K562 (cell line): ENCODE data around the gene EME2. TPM values are rescaled to one million over a fixed set of nuclear protein-coding genes. Genes with fewer than 3 reads are reported as not detected.

Experiments used
- ATAC-seq: fragments of 200-7000 bp; cut with Tn5 transposase; 3 replicates; pipeline ENCODE4 v1.9.1; 2020; ENCODE audit warnings: moderate library complexity
- BruUV-seq: library from RNA; stranded (reverse); fragments of 400-500 nt; replicated peaks from 2 replicates; lab custom pipeline; 2021; lab: Mats Ljungman, UMichigan
- CTCF ChIA-PET: fragments of 300-600 bp; formaldehyde crosslinking; extraction: SDS; loops from one replicate; lab custom pipeline; 2021; ENCODE audit warnings: low intra/inter-chr PET ratio; lab: Yijun Ruan, JAX
- POLR2A ChIA-PET: fragments of 300-600, 350-650 bp; sonication (Branson Sonifier 250); formaldehyde crosslinking; extraction: SDS; loops from one replicate; lab custom pipeline; 2021; ENCODE audit warnings: antibody characterized with exemption, inconsistent platforms; lab: Yijun Ruan, JAX
- DNase-seq, 4 experiments: peaks; one replicate each; pipeline versions ENCODE4 v3.0.0 to v3.0.0-alpha.2; 2011 to 2018; ENCODE audit warnings: low spot score in 3 of 4, mixed read lengths in 3 of 4; ENCODE audit errors: extremely low read depth in 1 of 4
- FAIRE-seq: peaks from 2 replicates; lab custom pipeline; 2011; peaks lifted over from hg19 to GRCh38; lab: Jason Lieb, UNC
- H2AFZ ChIP-seq: 2 replicates; pipeline ENCODE4 v1.6.0; 2011; ENCODE audit warnings: low read depth, low read length, control low read depth, inconsistent platforms
- H3K27ac ChIP-seq: fragments of 200-600 bp; 3 replicates; pipeline ENCODE4 v1.8.0; 2011; ENCODE audit warnings: low read depth, mild to moderate bottlenecking, control low read depth, inconsistent platforms, low read length, moderate library complexity, mixed read lengths; ENCODE audit errors: extremely low read depth
- H3K27me3 ChIP-seq, 2 experiments: fragments of 300-600 bp in 1 of 2; 2 replicates in 1 of 2; 3 replicates in 1 of 2; pipeline versions ENCODE4 v1.6.0 to v1.8.0; 2011; ENCODE audit warnings: inconsistent platforms in 2 of 2, low read length in 2 of 2, mild to moderate bottlenecking in 1 of 2, mixed read lengths in 1 of 2, moderate library complexity in 1 of 2; ENCODE audit not compliant: control insufficient read depth in 2 of 2, insufficient read depth in 2 of 2
- H3K36me3 ChIP-seq: fragments of 300-600 bp; 3 replicates; pipeline ENCODE4 v1.8.0; 2011; ENCODE audit warnings: mild to moderate bottlenecking, low read length, inconsistent platforms; ENCODE audit not compliant: control insufficient read depth, insufficient read depth
- H3K4me1 ChIP-seq, 2 experiments: fragments of 200-600 bp in 1 of 2; replicated peaks in 1 of 2; 2 replicates in 1 of 2; 3 replicates in 1 of 2; pipeline versions ENCODE4 v1.5.1 to v1.8.0; 2011; ENCODE audit warnings: inconsistent platforms in 2 of 2, low read length in 2 of 2, mild to moderate bottlenecking in 1 of 2, mixed read lengths in 1 of 2, moderate library complexity in 1 of 2; ENCODE audit not compliant: control insufficient read depth in 2 of 2, insufficient read depth in 2 of 2
- H3K4me2 ChIP-seq: 2 replicates; pipeline ENCODE4 v1.6.1; 2011; ENCODE audit warnings: low read length, control low read depth, inconsistent platforms, mixed read lengths; ENCODE audit not compliant: insufficient read depth
- H3K4me3 ChIP-seq: fragments of 200-600 bp; sonication (generic), shearing (Covaris generic); 2 replicates; pipeline ENCODE4 v1.5.1; 2016; ENCODE audit warnings: control low read depth, inconsistent platforms
- H3K79me2 ChIP-seq: fragments of 200-600 bp; 3 replicates; pipeline ENCODE4 v1.8.0; 2011; ENCODE audit warnings: low read length, inconsistent platforms; ENCODE audit not compliant: control insufficient read depth, insufficient read depth
- H3K9ac ChIP-seq, 2 experiments: 2 replicates each; pipeline versions ENCODE4 v1.6.0 to v1.6.1; 2011; ENCODE audit warnings: low read depth in 2 of 2, low read length in 2 of 2, control low read depth in 1 of 2, inconsistent platforms in 1 of 2, mild to moderate bottlenecking in 1 of 2, mixed read lengths in 1 of 2; ENCODE audit not compliant: insufficient read depth in 1 of 2
- H3K9me1 ChIP-seq: one replicate; pipeline ENCODE4 v1.6.0; 2011; ENCODE audit warnings: inconsistent platforms, mild to moderate bottlenecking, low read length, moderate library complexity; ENCODE audit not compliant: control insufficient read depth, insufficient read depth
- H3K9me3 ChIP-seq: replicated peaks from 2 replicates; pipeline ENCODE4 v1.5.1; 2011; ENCODE audit warnings: low read depth, low read length, inconsistent platforms; ENCODE audit not compliant: control insufficient read depth, insufficient read depth
- H4K20me1 ChIP-seq: replicated peaks from 2 replicates; pipeline ENCODE4 v1.6.1; 2011; ENCODE audit warnings: low read length, inconsistent platforms, mixed read lengths; ENCODE audit not compliant: control insufficient read depth, insufficient read depth
- CBX5 ChIP-seq: IDR thresholded peaks from 2 replicates; pipeline ENCODE4 v1.6.1; 2014; ENCODE audit warnings: low read depth, borderline replicate concordance
- EP400 ChIP-seq: fragments of 450-650 bp; IDR thresholded peaks from 2 replicates; pipeline ENCODE4 v1.6.1; 2017; ENCODE audit warnings: antibody characterized with exemption, mild to moderate bottlenecking, moderate library complexity
- KAT2B ChIP-seq: IDR thresholded peaks from one replicate; pipeline ENCODE4 v1.6.1; 2012; ENCODE audit warnings: low read depth, mild to moderate bottlenecking, control low read depth, inconsistent platforms, low read length, moderate library complexity
- LCOR ChIP-seq: sonication (generic); formaldehyde crosslinking; IDR thresholded peaks from 2 replicates; pipeline ENCODE4 v1.8.0; 2022; ENCODE audit warnings: mild to moderate bottlenecking, missing genetic modification reagents
- PHF20 ChIP-seq: fragments of 450-650 bp; IDR thresholded peaks from 2 replicates; pipeline ENCODE4 v1.6.1; 2018; ENCODE audit not compliant: partially characterized antibody
- SAFB ChIP-seq: fragments of 200-400 bp; formaldehyde crosslinking; IDR thresholded peaks from 2 replicates; pipeline ENCODE4 v1.6.1; 2017; ENCODE audit warnings: low read depth, low read length, borderline replicate concordance
- TEAD1 ChIP-seq, 2 experiments: fragments of 450-650 bp in 1 of 2; sonication (generic) in 1 of 2; formaldehyde crosslinking; IDR thresholded peaks; 2 replicates each; pipeline versions ENCODE4 v1.4.0 to v1.8.0; 2020 to 2022; ENCODE audit warnings: mild to moderate bottlenecking in 2 of 2, missing genetic modification reagents in 1 of 2
- TEAD2 ChIP-seq: fragments of 450-650 bp; IDR thresholded peaks from 2 replicates; pipeline ENCODE4 v1.6.1; 2016; ENCODE audit warnings: missing genetic modification characterization, control low read depth, missing compliant biosample characterization
- ZNF232 ChIP-seq: sonication (generic); formaldehyde crosslinking; IDR thresholded peaks from 2 replicates; pipeline ENCODE4 v1.8.0; 2022; ENCODE audit warnings: mild to moderate bottlenecking, missing genetic modification reagents
- ZNF717 ChIP-seq: fragments of 250-450 bp; sonication (Bioruptor Pico); IDR thresholded peaks from 2 replicates; pipeline ENCODE4 v1.5.0; 2021
- WGBS: fragments of 100-300 bp; shearing (Covaris generic); methylation state at CpG from one replicate; pipeline ENCODE4 v1.1.6; 2016; ENCODE audit warnings: low coverage, mixed read lengths; ENCODE audit not compliant: insufficient coverage; ENCODE audit errors: missing lambda C conversion rate; 5-methylcytosine and 5-hydroxymethylcytosine counted together
- in situ Hi-C: fragments of 300-500 bp; cut with MboI; formaldehyde crosslinking; loops from 4 replicates; pipeline ENCODE4 v1.15.0; 2018; ENCODE audit warnings: inconsistent platforms, mixed read lengths
- intact Hi-C: fragments of 100-400 bp; cut with micrococcal nuclease; formaldehyde crosslinking; loops from 2 replicates; pipeline ENCODE4 v1.14.2; 2022
- polyA plus RNA-seq, 8 experiments: library from polyadenylated mRNA; depleted of rRNA in 4 of 8; stranded (reverse) in 5 of 8; unstranded in 3 of 8; fragments of >200 nt; fragmentation: Nextera tagmentation in 2 of 8; fragmentation: Illumina TruSeq in 1 of 8; extraction: Ambion mirVana in 2 of 8; extraction: Trizol in 1 of 8; gene quantifications; 2 replicates each; pipeline versions ENCODE4 v1.2.1 to v1.2.3, GENCODE V29; 2011 to 2014; ENCODE audit warnings: inconsistent platforms in 1 of 8, missing spikeins in 1 of 8
- total RNA-seq, 7 experiments: library from RNA; depleted of rRNA in 6 of 7; stranded (reverse); fragments of >200 nt in 6 of 7; fragmentation: Illumina TruSeq in 2 of 7; extraction: Trizol in 2 of 7; gene quantifications; 2 replicates each; pipeline versions ENCODE4 v1.2.1 to v1.2.3, GENCODE V29; 2011 to 2021; ENCODE audit warnings: low replicate concordance in 1 of 7
- TF ChIP-seq, protein P1 (sequence below): sonication (generic); formaldehyde crosslinking; IDR thresholded peaks from 2 replicates; pipeline ENCODE4 v1.4.0; 2020; ENCODE audit warnings: mild to moderate bottlenecking, missing genetic modification reagents
- TF ChIP-seq, protein P2 (sequence below): fragments of 250-450 bp; sonication (Bioruptor Pico); IDR thresholded peaks from 2 replicates; pipeline ENCODE4 v1.8.0; 2022; ENCODE audit warnings: moderate library complexity, mild to moderate bottlenecking, inconsistent platforms
- TF ChIP-seq, protein P3 (sequence below): fragments of 250-450 bp; sonication (Bioruptor Pico); IDR thresholded peaks from 2 replicates; pipeline ENCODE4 v1.5.0; 2020; ENCODE audit warnings: mild to moderate bottlenecking, borderline replicate concordance

Gene EME2
- total and polyA plus RNA-seq, 9 of the 15 experiments (the other 6 are each of a cell fraction or from before 2014, with no cell fraction given) = 0.35 to 19.9 (median 3.5) TPM

DNA sequence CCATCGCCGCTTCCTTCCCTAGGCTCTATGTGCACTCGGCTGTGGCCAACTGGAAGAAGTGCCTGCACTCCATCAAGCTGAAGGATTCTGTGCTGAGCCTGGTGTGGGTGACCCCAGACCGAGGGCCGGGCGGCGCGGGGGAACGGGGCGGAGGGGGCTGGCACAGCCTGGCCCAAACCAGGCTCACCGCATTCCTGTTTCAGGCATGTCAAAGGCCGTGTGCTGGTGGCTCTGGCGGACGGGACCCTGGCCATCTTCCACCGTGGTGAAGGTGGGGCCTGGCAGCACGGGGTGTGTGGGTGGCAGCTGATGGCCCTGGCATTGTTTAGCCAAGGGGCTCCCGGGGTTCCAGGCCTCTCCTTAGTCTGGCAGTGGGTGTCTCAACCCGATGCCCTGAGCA lies 5.9 kb upstream of the EME2 start:
- CTCF ChIA-PET = no interaction called here
- H3K9me3 ChIP-seq = no peaks in the 10 kb centered on the region
- POLR2A ChIA-PET = interaction anchor here (0.7 kb wide), 1 partner anchor 14 kb away, joined by 3 read pairs; no protein-coding TSS in a partner anchor
- no peak for TF ChIP-seq ZNF232
- no peak for TF ChIP-seq TEAD1 (CRISPR knock-in tag; IDR thresholded peaks at IDR 0.05)
- no peak for TF ChIP-seq LCOR (CRISPR knock-in tag)
- no peak for TF ChIP-seq SAFB
- TF ChIP-seq, protein P1, sequence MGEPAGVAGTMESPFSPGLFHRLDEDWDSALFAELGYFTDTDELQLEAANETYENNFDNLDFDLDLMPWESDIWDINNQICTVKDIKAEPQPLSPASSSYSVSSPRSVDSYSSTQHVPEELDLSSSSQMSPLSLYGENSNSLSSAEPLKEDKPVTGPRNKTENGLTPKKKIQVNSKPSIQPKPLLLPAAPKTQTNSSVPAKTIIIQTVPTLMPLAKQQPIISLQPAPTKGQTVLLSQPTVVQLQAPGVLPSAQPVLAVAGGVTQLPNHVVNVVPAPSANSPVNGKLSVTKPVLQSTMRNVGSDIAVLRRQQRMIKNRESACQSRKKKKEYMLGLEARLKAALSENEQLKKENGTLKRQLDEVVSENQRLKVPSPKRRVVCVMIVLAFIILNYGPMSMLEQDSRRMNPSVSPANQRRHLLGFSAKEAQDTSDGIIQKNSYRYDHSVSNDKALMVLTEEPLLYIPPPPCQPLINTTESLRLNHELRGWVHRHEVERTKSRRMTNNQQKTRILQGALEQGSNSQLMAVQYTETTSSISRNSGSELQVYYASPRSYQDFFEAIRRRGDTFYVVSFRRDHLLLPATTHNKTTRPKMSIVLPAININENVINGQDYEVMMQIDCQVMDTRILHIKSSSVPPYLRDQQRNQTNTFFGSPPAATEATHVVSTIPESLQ (CRISPR knock-in tag) = no peak
- no peak for TF ChIP-seq KAT2B
- TF ChIP-seq CBX5 = no peak
- no peak for TF ChIP-seq TEAD2 (tag)
- TF ChIP-seq EP400 = no peak
- TF ChIP-seq, protein P2, sequence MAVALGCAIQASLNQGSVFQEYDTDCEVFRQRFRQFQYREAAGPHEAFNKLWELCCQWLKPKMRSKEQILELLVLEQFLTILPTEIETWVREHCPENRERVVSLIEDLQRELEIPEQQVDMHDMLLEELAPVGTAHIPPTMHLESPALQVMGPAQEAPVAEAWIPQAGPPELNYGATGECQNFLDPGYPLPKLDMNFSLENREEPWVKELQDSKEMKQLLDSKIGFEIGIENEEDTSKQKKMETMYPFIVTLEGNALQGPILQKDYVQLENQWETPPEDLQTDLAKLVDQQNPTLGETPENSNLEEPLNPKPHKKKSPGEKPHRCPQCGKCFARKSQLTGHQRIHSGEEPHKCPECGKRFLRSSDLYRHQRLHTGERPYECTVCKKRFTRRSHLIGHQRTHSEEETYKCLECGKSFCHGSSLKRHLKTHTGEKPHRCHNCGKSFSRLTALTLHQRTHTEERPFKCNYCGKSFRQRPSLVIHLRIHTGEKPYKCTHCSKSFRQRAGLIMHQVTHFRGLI (CRISPR knock-in tag) = no peak
- TF ChIP-seq PHF20 = no peak
- TF ChIP-seq, protein P3, sequence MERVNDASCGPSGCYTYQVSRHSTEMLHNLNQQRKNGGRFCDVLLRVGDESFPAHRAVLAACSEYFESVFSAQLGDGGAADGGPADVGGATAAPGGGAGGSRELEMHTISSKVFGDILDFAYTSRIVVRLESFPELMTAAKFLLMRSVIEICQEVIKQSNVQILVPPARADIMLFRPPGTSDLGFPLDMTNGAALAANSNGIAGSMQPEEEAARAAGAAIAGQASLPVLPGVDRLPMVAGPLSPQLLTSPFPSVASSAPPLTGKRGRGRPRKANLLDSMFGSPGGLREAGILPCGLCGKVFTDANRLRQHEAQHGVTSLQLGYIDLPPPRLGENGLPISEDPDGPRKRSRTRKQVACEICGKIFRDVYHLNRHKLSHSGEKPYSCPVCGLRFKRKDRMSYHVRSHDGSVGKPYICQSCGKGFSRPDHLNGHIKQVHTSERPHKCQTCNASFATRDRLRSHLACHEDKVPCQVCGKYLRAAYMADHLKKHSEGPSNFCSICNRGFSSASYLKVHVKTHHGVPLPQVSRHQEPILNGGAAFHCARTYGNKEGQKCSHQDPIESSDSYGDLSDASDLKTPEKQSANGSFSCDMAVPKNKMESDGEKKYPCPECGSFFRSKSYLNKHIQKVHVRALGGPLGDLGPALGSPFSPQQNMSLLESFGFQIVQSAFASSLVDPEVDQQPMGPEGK (CRISPR knock-in tag) = no peak
- no peak for TF ChIP-seq ZNF717 (CRISPR knock-in tag)
- no peak for ATAC-seq
- 0 out of 2 replicates have a peak, but pooled peaks cover 4% of the 10 kb centered on the region for H4K20me1 ChIP-seq
- no peaks in the 10 kb centered on the region for H3K9me1 ChIP-seq
- in situ Hi-C loops = no loop called here
- no peak overlapping the region for H3K4me2 ChIP-seq
- H3K36me3 ChIP-seq = peaks cover 86% of the 10 kb centered on the region; the same call in 2 of the 3 replicates
- DNase-seq = no peak
- no peak overlapping the region for H3K9ac ChIP-seq
- H3K27ac ChIP-seq = no peak overlapping the region
- H3K27me3 ChIP-seq = no peaks in the 10 kb centered on the region
- intact Hi-C loops = no loop called here
- BruUV-seq = no TSS peak
- peaks cover 18% of the 10 kb centered on the region for H3K79me2 ChIP-seq
- H3K4me1 ChIP-seq = peaks cover 17 to 95% of the 10 kb centered on the region in 2 experiments; a peak in 4 of 5 replicates
- H2AFZ ChIP-seq = no peak overlapping the region
- WGBS = 83% methylated on average over 9 of the region's 18 CpGs
- no peak for FAIRE-seq
- H3K4me3 ChIP-seq = no peak overlapping the region
